ENCODE data around the gene TMEM119.

TMEM119 gene

GRCh38 chr12:108611884-108612415, 14.1 kb upstream of the TMEM119 start:
- Histone ChIP-seq H3K9ac (ENCODE audit: low read length) (peak overlapping the region; percentile 65), H3K9me3 (ENCODE audit: control insufficient read depth, low read length) (peaks cover 5% of the 10 kb centered on the region), H3K36me3 (ENCODE audit: control insufficient read depth, insufficient read depth, low read length, severe bottlenecking) (no peaks in the 10 kb centered on the region), H3K4me3 (ENCODE audit: low read length) (no peak overlapping the region), H3K4me1 (ENCODE audit: control insufficient read depth, insufficient read depth, low read length) (peaks cover 50% of the 10 kb centered on the region), H3K27me3 (replicated peaks; ENCODE audit: control insufficient read depth, insufficient read depth, low read length) (no peaks in the 10 kb centered on the region)
- DNase-seq (ENCODE audit: low read depth): peak; percentile 60

GRCh38 chr12:108610856-108611605, 13.1 kb upstream of the TMEM119 start:
- DNase-seq (ENCODE audit: low read depth): no peak
- Histone ChIP-seq H3K4me3 (ENCODE audit: low read length) (no peak overlapping the region), H3K27me3 (replicated peaks; ENCODE audit: control insufficient read depth, insufficient read depth, low read length) (no peaks in the 10 kb centered on the region), H3K36me3 (ENCODE audit: control insufficient read depth, insufficient read depth, low read length, severe bottlenecking) (no peaks in the 10 kb centered on the region), H3K9ac (ENCODE audit: low read length) (peak overlapping the region; percentile 65), H3K9me3 (ENCODE audit: control insufficient read depth, low read length) (peaks cover 5% of the 10 kb centered on the region), H3K4me1 (ENCODE audit: control insufficient read depth, insufficient read depth, low read length) (peaks cover 46% of the 10 kb centered on the region)

- Histone ChIP-seq H3K4me3 (ENCODE audit: low read length) (peak overlapping the region; percentile 24), H3K4me1 (ENCODE audit: control insufficient read depth, insufficient read depth, low read length) (peaks cover 49% of the 10 kb centered on the region), H3K36me3 (ENCODE audit: control insufficient read depth, insufficient read depth, low read length, severe bottlenecking) (no peaks in the 10 kb centered on the region), H3K9ac (ENCODE audit: low read length) (peak overlapping the region; percentile 65), H3K27me3 (replicated peaks; ENCODE audit: control insufficient read depth, insufficient read depth, low read length) (no peaks in the 10 kb centered on the region), H3K9me3 (ENCODE audit: control insufficient read depth, low read length) (no peaks in the 10 kb centered on the region)
- DNase-seq (ENCODE audit: low read depth): no peak
Measured at GRCh38 chr12:108610336-108610815, 12.5 kb upstream of the TMEM119 start.

GRCh38 chr12:108609537-108610335, 11.9 kb upstream of the TMEM119 start:
- H3K36me3 ChIP-seq (ENCODE audit: control insufficient read depth, insufficient read depth, low read length, severe bottlenecking): no peaks in the 10 kb centered on the region
- no peaks in the 10 kb centered on the region for H3K9me3 ChIP-seq (ENCODE audit: control insufficient read depth, low read length)
- peak; percentile 94 for DNase-seq (ENCODE audit: low read depth)
- no peaks in the 10 kb centered on the region for H3K27me3 ChIP-seq (replicated peaks; ENCODE audit: control insufficient read depth, insufficient read depth, low read length)
- peak overlapping the region; percentile 65 for H3K9ac ChIP-seq (ENCODE audit: low read length)
- peak overlapping the region; percentile 24 for H3K4me3 ChIP-seq (ENCODE audit: low read length)
- peaks cover 50% of the 10 kb centered on the region for H3K4me1 ChIP-seq (ENCODE audit: control insufficient read depth, insufficient read depth, low read length)

- no peaks in the 10 kb centered on the region for H3K9me3 ChIP-seq (ENCODE audit: control insufficient read depth, low read length)
- no peaks in the 10 kb centered on the region for H3K27me3 ChIP-seq (replicated peaks; ENCODE audit: control insufficient read depth, insufficient read depth, low read length)
- DNase-seq (ENCODE audit: low read depth): no peak
Measured at GRCh38 chr12:108608616-108609015, 10.7 kb upstream of the TMEM119 start.

GRCh38 chr12:108607981-108608600, 10.2 kb upstream of the TMEM119 start:
- H3K9me3 ChIP-seq (ENCODE audit: control insufficient read depth, low read length): no peaks in the 10 kb centered on the region
- peaks cover 42% of the 10 kb centered on the region for H3K4me1 ChIP-seq (ENCODE audit: control insufficient read depth, insufficient read depth, low read length)
- no peaks in the 10 kb centered on the region for H3K27me3 ChIP-seq (replicated peaks; ENCODE audit: control insufficient read depth, insufficient read depth, low read length)
- no peaks in the 10 kb centered on the region for H3K36me3 ChIP-seq (ENCODE audit: control insufficient read depth, insufficient read depth, low read length, severe bottlenecking)
- DNase-seq (ENCODE audit: low read depth): no peak
- H3K9ac ChIP-seq (ENCODE audit: low read length): no peak overlapping the region
- H3K4me3 ChIP-seq (ENCODE audit: low read length): no peak overlapping the region

More at GRCh38 chr12:108608616-108609015, 10.7 kb upstream of the TMEM119 start:
- Histone ChIP-seq H3K4me3 (ENCODE audit: low read length) (no peak overlapping the region), H3K36me3 (ENCODE audit: control insufficient read depth, insufficient read depth, low read length, severe bottlenecking) (no peaks in the 10 kb centered on the region), H3K9ac (ENCODE audit: low read length) (no peak overlapping the region), H3K4me1 (ENCODE audit: control insufficient read depth, insufficient read depth, low read length) (peaks cover 47% of the 10 kb centered on the region)

GRCh38 chr12:108606492-108606891, 8.6 kb upstream of the TMEM119 start:
- Histone ChIP-seq H3K4me3 (ENCODE audit: low read length) (no peak overlapping the region), H3K27me3 (replicated peaks; ENCODE audit: control insufficient read depth, insufficient read depth, low read length) (no peaks in the 10 kb centered on the region), H3K4me1 (ENCODE audit: control insufficient read depth, insufficient read depth, low read length) (peaks cover 26% of the 10 kb centered on the region), H3K36me3 (ENCODE audit: control insufficient read depth, insufficient read depth, low read length, severe bottlenecking) (no peaks in the 10 kb centered on the region), H3K9me3 (ENCODE audit: control insufficient read depth, low read length) (no peaks in the 10 kb centered on the region), H3K9ac (ENCODE audit: low read length) (no peak overlapping the region)
- no peak for DNase-seq (ENCODE audit: low read depth)

GRCh38 chr12:108605690-108606406, 8.0 kb upstream of the TMEM119 start:
- no peak for DNase-seq (ENCODE audit: low read depth)
- no peaks in the 10 kb centered on the region for H3K27me3 ChIP-seq (replicated peaks; ENCODE audit: control insufficient read depth, insufficient read depth, low read length)
- H3K36me3 ChIP-seq (ENCODE audit: control insufficient read depth, insufficient read depth, low read length, severe bottlenecking): no peaks in the 10 kb centered on the region
- no peak overlapping the region for H3K4me3 ChIP-seq (ENCODE audit: low read length)
- no peaks in the 10 kb centered on the region for H3K9me3 ChIP-seq (ENCODE audit: control insufficient read depth, low read length)
- no peak overlapping the region for H3K9ac ChIP-seq (ENCODE audit: low read length)
- H3K4me1 ChIP-seq (ENCODE audit: control insufficient read depth, insufficient read depth, low read length): peaks cover 20% of the 10 kb centered on the region

GRCh38 chr12:108605000-108605689, 7.3 kb upstream of the TMEM119 start:
- Histone ChIP-seq H3K27me3 (replicated peaks; ENCODE audit: control insufficient read depth, insufficient read depth, low read length) (no peaks in the 10 kb centered on the region), H3K4me3 (ENCODE audit: low read length) (no peak overlapping the region), H3K9me3 (ENCODE audit: control insufficient read depth, low read length) (no peaks in the 10 kb centered on the region), H3K36me3 (ENCODE audit: control insufficient read depth, insufficient read depth, low read length, severe bottlenecking) (no peaks in the 10 kb centered on the region), H3K4me1 (ENCODE audit: control insufficient read depth, insufficient read depth, low read length) (peaks cover 13% of the 10 kb centered on the region), H3K9ac (ENCODE audit: low read length) (no peak overlapping the region)
- DNase-seq (ENCODE audit: low read depth): no peak

- DNase-seq (ENCODE audit: low read depth): no peak
- no peaks in the 10 kb centered on the region for H3K36me3 ChIP-seq (ENCODE audit: control insufficient read depth, insufficient read depth, low read length, severe bottlenecking)
Measured at GRCh38 chr12:108604208-108604941, 6.5 kb upstream of the TMEM119 start.

More at GRCh38 chr12:108604208-108604941, 6.5 kb upstream of the TMEM119 start:
- H3K4me3 ChIP-seq (ENCODE audit: low read length): no peak overlapping the region
- no peaks in the 10 kb centered on the region for H3K9me3 ChIP-seq (ENCODE audit: control insufficient read depth, low read length)
- H3K9ac ChIP-seq (ENCODE audit: low read length): no peak overlapping the region
- H3K4me1 ChIP-seq (ENCODE audit: control insufficient read depth, insufficient read depth, low read length): peaks cover 5% of the 10 kb centered on the region
- no peaks in the 10 kb centered on the region for H3K27me3 ChIP-seq (replicated peaks; ENCODE audit: control insufficient read depth, insufficient read depth, low read length)

Data from adipocyte (in vitro differentiated cells).